Activated B cell treated with CpG ODN at 0.5 μM for 24 hours (primary cell): ENCODE measurements around the gene SNRPA1. TPM values are rescaled to one million over a fixed set of nuclear protein-coding genes. Genes with fewer than 3 reads are reported as not detected.
A peak's percentile ranks its signal among the peaks of the same experiment; 100 is the strongest.

Source experiments
- ATAC-seq: fragments of 200-7000 bp; cut with Tn5 transposase; one replicate; pipeline ENCODE4 v1.10.0; 2021; ENCODE audit warnings: low read depth, mild to moderate bottlenecking, moderate library complexity
- CTCF ChIA-PET: fragments of 350-600 bp; sonication (Branson Sonifier 250); formaldehyde crosslinking; loops from one replicate; lab custom pipeline; 2021; ENCODE audit warnings: antibody characterized with exemption; lab: Charles Lee
- POLR2A ChIA-PET: fragments of 350-600 bp; sonication (Branson Sonifier 250); formaldehyde crosslinking; loops from one replicate; lab custom pipeline; 2021; ENCODE audit warnings: antibody characterized with exemption; lab: Charles Lee
- DNase-seq: peaks from one replicate; pipeline ENCODE4 v3.0.0; 2022
- H3K27ac Mint-ChIP-seq: one replicate; pipeline ENCODE4 v1.8.0; 2020; ENCODE audit warnings: mixed read lengths
- H3K27me3 Mint-ChIP-seq: one replicate; pipeline ENCODE4 v1.8.0; 2021; ENCODE audit warnings: mixed read lengths
- H3K36me3 Mint-ChIP-seq: one replicate; pipeline ENCODE4 v1.8.0; 2021; ENCODE audit warnings: low read depth, mixed read lengths
- H3K4me1 Mint-ChIP-seq: one replicate; pipeline ENCODE4 v1.8.0; 2021; ENCODE audit warnings: mixed read lengths
- H3K4me3 Mint-ChIP-seq: one replicate; pipeline ENCODE4 v1.8.0; 2020; ENCODE audit warnings: mild to moderate bottlenecking, mixed read lengths
- H3K9me3 Mint-ChIP-seq: one replicate; pipeline ENCODE4 v1.8.0; 2020; ENCODE audit warnings: mixed read lengths
- CTCF ChIP-seq: fragments of 200-600 bp; IDR thresholded peaks from one replicate; pipeline ENCODE4 v1.8.0; 2022; ENCODE audit warnings: antibody characterized with exemption, mild to moderate bottlenecking
- intact Hi-C: fragments of 100-400 bp; cut with micrococcal nuclease; formaldehyde crosslinking; loops from one replicate; pipeline ENCODE4 v1.15.1; 2024
- total RNA-seq: library from RNA; stranded (reverse); gene quantifications from 2 replicates; pipeline ENCODE4 v1.2.3, GENCODE V29; 2022

Gene SNRPA1
- total RNA-seq, 1 donor from 2014 or later = 122 TPM

- peaks cover 86% of the 10 kb centered on the region for H3K4me1 Mint-ChIP-seq
- no peaks in the 10 kb centered on the region for H3K36me3 Mint-ChIP-seq
Observed at GRCh38 chr15:101246391-101246790, 48.7 kb downstream of the SNRPA1 start.

GRCh38 chr15:101244889-101245668 lies 50.0 kb downstream of the SNRPA1 start:
- no peaks in the 10 kb centered on the region for H3K36me3 Mint-ChIP-seq
- DNase-seq (no peak), ATAC-seq (no peak)
- no peaks in the 10 kb centered on the region for H3K27me3 Mint-ChIP-seq
- H3K27ac Mint-ChIP-seq = peak overlapping the region; percentile 22
- no peaks in the 10 kb centered on the region for H3K9me3 Mint-ChIP-seq
- H3K4me3 Mint-ChIP-seq = no peak overlapping the region
- no peak for TF ChIP-seq CTCF
- ChIA-PET POLR2A (interaction anchor here (0.6 kb wide), 1 partner anchor 87 kb away, joined by 3 read pairs; no protein-coding TSS in a partner anchor), CTCF (interaction anchor here (1.7 to 3.9 kb wide), 2 partner anchors 13 to 120 kb away, joined by 3 to 18 read pairs; no protein-coding TSS in a partner anchor)
- H3K4me1 Mint-ChIP-seq = peaks cover 84% of the 10 kb centered on the region
- intact Hi-C loops = loop anchor here (2.0 kb wide), 1 partner anchor 34 kb away; no protein-coding TSS in a partner anchor

More at GRCh38 chr15:101246391-101246790, 48.7 kb downstream of the SNRPA1 start:
- Mint-ChIP-seq H3K9me3 (no peaks in the 10 kb centered on the region), H3K4me3 (peak overlapping the region; percentile 64), H3K27ac (peak overlapping the region; percentile 73), H3K27me3 (no peaks in the 10 kb centered on the region)
- ChIA-PET POLR2A (no interaction called here), CTCF (no interaction called here)
- intact Hi-C loops = no loop called here
- DNase-seq (no peak), ATAC-seq (peak; percentile 5)
- TF ChIP-seq CTCF = no peak

- intact Hi-C loops = loop anchor here (2.0 kb wide), 1 partner anchor 33 kb away; no protein-coding TSS in a partner anchor
Observed at GRCh38 chr15:101244036-101244781, 50.8 kb downstream of the SNRPA1 start.

GRCh38 chr15:101243420-101243819 lies 51.6 kb downstream of the SNRPA1 start:
- H3K27me3 Mint-ChIP-seq = no peaks in the 10 kb centered on the region
- H3K4me1 Mint-ChIP-seq = peaks cover 89% of the 10 kb centered on the region
- ATAC-seq (no peak), DNase-seq (no peak)
- no peak overlapping the region for H3K4me3 Mint-ChIP-seq
- H3K36me3 Mint-ChIP-seq = no peaks in the 10 kb centered on the region
- H3K9me3 Mint-ChIP-seq = no peaks in the 10 kb centered on the region
- ChIA-PET CTCF (interaction anchor here (1.2 to 3.9 kb wide), 2 partner anchors 14 to 156 kb away, joined by 4 to 18 read pairs; no protein-coding TSS in a partner anchor), POLR2A (interaction anchor here (0.6 to 2.3 kb wide), 3 partner anchors 9 to 110 kb away, joined by 3 to 10 read pairs (median 3); partner anchors contain the start of gene CHSY1)
- no peak for TF ChIP-seq CTCF
- H3K27ac Mint-ChIP-seq = peak overlapping the region; percentile 61
- intact Hi-C loops = no loop called here

More at GRCh38 chr15:101244036-101244781, 50.8 kb downstream of the SNRPA1 start:
- POLR2A ChIA-PET = interaction anchor here (0.6 kb wide), 1 partner anchor 86 kb away, joined by 3 read pairs; no protein-coding TSS in a partner anchor
- Mint-ChIP-seq H3K9me3 (no peaks in the 10 kb centered on the region), H3K4me3 (peak overlapping the region; percentile 11), H3K36me3 (no peaks in the 10 kb centered on the region), H3K27me3 (no peaks in the 10 kb centered on the region), H3K4me1 (peaks cover 86% of the 10 kb centered on the region), H3K27ac (peak overlapping the region; percentile 61)
- DNase-seq (no peak), ATAC-seq (no peak)
- CTCF ChIA-PET = interaction anchor here (0.9 to 3.9 kb wide), 3 partner anchors 8 to 119 kb away, joined by 3 to 18 read pairs (median 3); partner anchors contain the start of gene CHSY1
- TF ChIP-seq CTCF = no peak
